ENCODE data around the gene CCDC159. TPM values are rescaled to one million over a fixed set of nuclear protein-coding genes. Genes with fewer than 3 reads are reported as not detected.
"Not testable (repeated sequence)": the region's sequence is repeated elsewhere in the genome, so short reads cannot be mapped to it uniquely, and the experiment has no call there.

The CCDC159 gene
- total RNA-seq, 1 experiment from 2014 or later, result 5.1 TPM

- DNase-seq (ENCODE audit: low spot score), result no peak
Observed at GRCh38 chr19:11365557-11366117, 19.3 kb downstream of the CCDC159 start.

- no peak for DNase-seq (ENCODE audit: low spot score)
Observed at GRCh38 chr19:11367528-11367927, 21.2 kb downstream of the CCDC159 start.

- DNase-seq (ENCODE audit: low spot score), result no peak
Observed at GRCh38 chr19:11370744-11371143, 24.4 kb downstream of the CCDC159 start.

- DNase-seq (ENCODE audit: low spot score), result no peak
Observed at GRCh38 chr19:11373166-11373884, 27.0 kb downstream of the CCDC159 start.

GRCh38 chr19:11373885-11374432 is 27.6 kb downstream of the CCDC159 start:
- DNase-seq (ENCODE audit: low spot score), result no peak

GRCh38 chr19:11374433-11375142 is 28.3 kb downstream of the CCDC159 start, which contains the start of gene SWSAP1:
Gene SWSAP1 (plus strand): TSS chr19:11374666. CDS start chr19:11374681, 15 bp downstream.
- peak; percentile 99 for DNase-seq (ENCODE audit: low spot score)

- DNase-seq (ENCODE audit: low spot score), result no peak
Observed at GRCh38 chr19:11375143-11375948, 29.0 kb downstream of the CCDC159 start.

- no peak for DNase-seq (ENCODE audit: low spot score)
Observed at GRCh38 chr19:11377237-11377636, 30.9 kb downstream of the CCDC159 start.

- no peak for DNase-seq (ENCODE audit: low spot score)
Observed at GRCh38 chr19:11377756-11378155, 31.4 kb downstream of the CCDC159 start.

GRCh38 chr19:11378319-11379189 is 32.2 kb downstream of the CCDC159 start:
- DNase-seq (ENCODE audit: low spot score), result no peak

GRCh38 chr19:11379269-11379845 is 33.0 kb downstream of the CCDC159 start:
- DNase-seq (ENCODE audit: low spot score), result not testable (repeated sequence)

GRCh38 chr19:11379857-11380350 is 33.6 kb downstream of the CCDC159 start:
- DNase-seq (ENCODE audit: low spot score), result no peak

GRCh38 chr19:11380653-11381537 is 34.6 kb downstream of the CCDC159 start:
- DNase-seq (ENCODE audit: low spot score), result peak; percentile 97

GRCh38 chr19:11382898-11383705 is 36.8 kb downstream of the CCDC159 start:
- DNase-seq (ENCODE audit: low spot score), result no peak

GRCh38 chr19:11383706-11384048 is 37.4 kb downstream of the CCDC159 start:
- no peak for DNase-seq (ENCODE audit: low spot score)

GRCh38 chr19:11384778-11385129 is 38.4 kb downstream of the CCDC159 start:
- DNase-seq (ENCODE audit: low spot score), result no peak

GRCh38 chr19:11387162-11388034 is 41.1 kb downstream of the CCDC159 start:
- no peak for DNase-seq (ENCODE audit: low spot score)

All from H4 (cell line).